IMR-90 (cell line): ENCODE data around the gene RING1.

Source experiments
- CEBPB ChIP-seq: IDR thresholded peaks from 2 replicates; pipeline ENCODE4 v1.6.1; 2012; ENCODE audit warnings: low read depth, low read length, improper control_type of control experiment
- CHD1 ChIP-seq: IDR thresholded peaks from 2 replicates; pipeline ENCODE4 v1.6.1; 2012; ENCODE audit warnings: low read depth, low read length, improper control_type of control experiment
- POLR2A ChIP-seq: IDR thresholded peaks from 2 replicates; pipeline ENCODE4 v1.6.1; 2012; ENCODE audit warnings: mild to moderate bottlenecking, low read depth, low read length
- RAD21 ChIP-seq: IDR thresholded peaks from 2 replicates; pipeline ENCODE4 v1.6.1; 2012; ENCODE audit warnings: low read length, improper control_type of control experiment
- RCOR1 ChIP-seq: IDR thresholded peaks from 2 replicates; pipeline ENCODE4 v1.6.1; 2012; ENCODE audit warnings: mild to moderate bottlenecking, low read length, improper control_type of control experiment; ENCODE audit not compliant: insufficient replicate concordance
- TF ChIP-seq, protein P1 (sequence below): conservative IDR thresholded peaks from 2 replicates; pipeline ENCODE4 v1.5.1; 2012; ENCODE audit warnings: mild to moderate bottlenecking, low read depth, low read length, improper control_type of control experiment

DNA sequence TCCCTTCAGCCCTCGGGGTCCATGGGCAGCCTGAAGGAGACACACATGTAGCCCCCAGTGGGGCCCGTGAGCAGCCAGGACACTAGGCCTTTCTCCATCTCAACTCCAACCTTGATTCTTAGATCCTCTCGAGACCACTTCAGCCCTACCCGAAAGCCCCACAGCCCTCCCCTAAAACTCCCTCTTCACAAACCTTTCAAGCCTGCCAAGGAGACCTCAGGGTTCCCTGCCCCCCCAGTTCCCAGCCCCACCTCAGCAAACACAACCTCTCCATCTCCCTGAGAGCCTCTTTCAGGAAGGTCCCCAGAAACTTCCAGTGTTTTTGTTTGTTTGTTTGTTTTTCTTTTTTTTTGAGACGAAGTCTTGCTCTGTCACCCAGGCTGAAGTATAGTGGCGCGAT lies 27.2 kb upstream of the RING1 start:
- TF ChIP-seq, protein P1, sequence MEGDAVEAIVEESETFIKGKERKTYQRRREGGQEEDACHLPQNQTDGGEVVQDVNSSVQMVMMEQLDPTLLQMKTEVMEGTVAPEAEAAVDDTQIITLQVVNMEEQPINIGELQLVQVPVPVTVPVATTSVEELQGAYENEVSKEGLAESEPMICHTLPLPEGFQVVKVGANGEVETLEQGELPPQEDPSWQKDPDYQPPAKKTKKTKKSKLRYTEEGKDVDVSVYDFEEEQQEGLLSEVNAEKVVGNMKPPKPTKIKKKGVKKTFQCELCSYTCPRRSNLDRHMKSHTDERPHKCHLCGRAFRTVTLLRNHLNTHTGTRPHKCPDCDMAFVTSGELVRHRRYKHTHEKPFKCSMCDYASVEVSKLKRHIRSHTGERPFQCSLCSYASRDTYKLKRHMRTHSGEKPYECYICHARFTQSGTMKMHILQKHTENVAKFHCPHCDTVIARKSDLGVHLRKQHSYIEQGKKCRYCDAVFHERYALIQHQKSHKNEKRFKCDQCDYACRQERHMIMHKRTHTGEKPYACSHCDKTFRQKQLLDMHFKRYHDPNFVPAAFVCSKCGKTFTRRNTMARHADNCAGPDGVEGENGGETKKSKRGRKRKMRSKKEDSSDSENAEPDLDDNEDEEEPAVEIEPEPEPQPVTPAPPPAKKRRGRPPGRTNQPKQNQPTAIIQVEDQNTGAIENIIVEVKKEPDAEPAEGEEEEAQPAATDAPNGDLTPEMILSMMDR, result no peak
- TF ChIP-seq RAD21 (no peak), POLR2A (no peak), RCOR1 (no peak), CHD1 (no peak), CEBPB (no peak)
